Left kidney (tissue), 2 donors: ENCODE results near the gene PKNOX2. TPM values are rescaled to one million over a fixed set of nuclear protein-coding genes. Genes with fewer than 3 reads are reported as not detected.
A peak's percentile ranks its signal among the peaks of the same experiment; 100 is the strongest.

Source experiments
- DNase-seq: peaks from one replicate; pipeline ENCODE4 v3.0.0-alpha.2; 2013
- polyA plus RNA-seq: library from polyadenylated mRNA; unstranded; fragments of 120-200 nt; gene quantifications from one replicate; pipeline ENCODE4 v1.2.1, GENCODE V29; 2013; ENCODE audit not compliant: insufficient read length

The PKNOX2 gene
- polyA plus RNA-seq, 1 donor: 13.9 TPM

- peak; percentile 92 for DNase-seq
These were observed 98.8 kb downstream of the PKNOX2 start for GRCh38 chr11:125263268-125263790.

DNA sequence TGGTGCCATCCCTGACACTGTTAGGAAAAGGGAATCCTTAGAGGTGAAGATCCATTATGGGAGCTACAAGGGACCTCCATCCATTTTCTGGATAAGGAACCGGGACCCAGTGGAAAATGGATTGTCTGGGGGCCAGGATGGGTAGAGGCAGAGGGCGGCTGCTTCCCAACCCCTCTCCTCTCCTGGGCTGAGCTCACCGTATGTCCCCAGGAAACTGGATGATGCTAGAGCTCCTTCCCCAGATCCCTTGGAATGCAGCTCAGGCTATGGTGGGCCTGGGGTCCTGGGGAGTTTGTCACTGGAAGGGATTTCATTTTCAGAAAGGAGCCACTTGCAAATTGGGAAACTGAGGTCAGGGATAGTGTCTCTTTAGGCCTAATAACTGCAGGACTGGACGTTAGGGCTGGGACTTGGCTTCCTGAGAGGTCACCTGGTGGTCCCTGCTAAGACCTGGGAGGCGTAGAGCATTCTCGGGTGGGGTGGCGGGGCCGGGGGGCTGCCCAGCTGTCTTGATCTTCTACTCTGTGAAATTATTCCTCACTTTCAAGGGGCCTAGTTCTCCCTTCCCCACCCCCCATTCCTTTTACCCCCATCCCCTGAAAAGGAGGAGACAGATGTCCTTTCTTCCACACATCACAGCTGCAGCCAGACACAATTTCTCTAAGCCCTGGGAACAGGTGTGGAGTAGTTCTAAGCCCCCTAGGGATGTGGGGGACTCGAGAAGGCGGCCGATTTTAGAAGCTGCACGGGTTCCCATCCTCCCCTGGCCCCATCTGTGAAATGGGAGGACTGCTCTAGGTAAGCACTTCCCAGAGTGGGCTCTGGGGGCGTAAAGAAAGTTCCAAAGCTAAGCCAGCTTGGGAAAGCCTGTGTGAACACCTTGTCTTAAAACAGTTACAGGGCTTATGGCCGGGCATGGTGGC is 99.8 kb downstream of the PKNOX2 start:
- no peak for DNase-seq

GRCh38 chr11:125267548-125267947 is 103.0 kb downstream of the PKNOX2 start:
- DNase-seq: no peak

GRCh38 chr11:125268611-125269010 is 104.1 kb downstream of the PKNOX2 start:
- no peak for DNase-seq

DNA sequence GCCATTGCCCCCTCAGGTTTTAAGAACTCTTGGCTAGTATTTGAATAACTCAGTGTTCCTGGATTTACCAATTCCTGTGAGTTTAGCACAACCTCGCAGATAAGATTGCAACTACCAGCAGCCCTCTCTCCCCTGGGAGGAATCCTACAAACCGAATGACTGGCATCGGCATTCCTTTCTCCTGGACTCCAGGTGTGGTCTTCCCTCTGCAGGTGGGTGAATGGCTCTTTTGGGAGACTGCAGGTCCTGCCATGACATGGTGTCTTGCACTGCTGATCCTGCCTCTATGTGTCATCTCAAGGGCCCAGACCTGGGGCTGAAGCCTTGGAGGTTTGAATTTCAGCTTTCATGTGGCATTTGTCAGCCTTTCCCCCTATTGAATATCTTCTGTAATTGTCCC is 105.6 kb downstream of the PKNOX2 start:
- DNase-seq: no peak

GRCh38 chr11:125270711-125271110 is 106.2 kb downstream of the PKNOX2 start:
- no peak for DNase-seq

DNA sequence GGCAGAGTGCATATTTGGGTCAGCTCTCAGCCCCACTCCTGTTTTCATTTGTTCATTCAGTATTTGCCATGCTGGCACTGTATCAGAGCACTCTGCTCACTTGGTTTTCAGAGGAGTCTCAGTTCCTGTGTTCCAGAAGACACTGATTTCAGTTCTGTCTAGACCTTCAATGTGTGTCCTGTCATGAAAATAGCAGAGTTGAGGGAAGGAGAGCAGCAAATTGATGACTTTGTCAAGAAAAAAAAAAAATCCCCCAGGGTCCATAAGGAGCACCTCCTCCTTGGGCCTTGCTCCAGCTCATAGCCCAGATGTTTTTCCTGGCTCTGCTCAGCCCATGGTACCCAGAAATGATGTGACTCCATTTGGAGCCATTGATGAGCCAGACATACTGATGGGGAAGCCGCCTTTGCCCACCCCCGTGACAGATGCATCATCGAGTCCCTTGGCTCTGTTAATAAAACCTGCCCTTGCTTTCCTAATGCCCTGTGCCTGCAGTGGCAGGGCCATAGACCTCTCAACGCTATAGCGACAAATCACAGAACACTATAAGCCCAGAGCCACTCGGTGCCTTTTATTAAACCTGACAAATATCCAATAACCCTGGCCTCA is 107.0 kb downstream of the PKNOX2 start:
- DNase-seq: no peak

- no peak for DNase-seq
These were observed 107.5 kb downstream of the PKNOX2 start for GRCh38 chr11:125272092-125272491.

DNA sequence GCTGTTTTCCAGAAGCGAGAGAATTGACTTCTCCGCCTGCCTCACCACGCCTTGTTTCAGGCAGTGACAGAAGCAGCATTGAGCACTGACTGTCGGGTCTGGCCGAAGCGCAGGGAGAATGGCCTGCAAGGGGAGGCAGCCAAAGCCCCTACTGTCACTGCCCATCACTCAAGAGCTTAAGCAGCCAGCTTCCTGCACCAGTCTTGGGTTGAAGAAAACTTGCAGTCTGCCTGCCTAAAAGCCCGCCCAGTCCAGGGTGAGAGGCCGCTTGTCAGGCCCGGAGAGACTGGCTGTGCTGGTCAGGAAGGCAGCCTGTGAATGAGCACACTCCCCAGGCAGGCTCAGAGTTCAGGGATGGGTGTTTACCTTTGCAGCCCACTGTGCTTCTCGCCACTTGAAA is 108.3 kb downstream of the PKNOX2 start:
- DNase-seq: no peak

GRCh38 chr11:125273519-125274000 is 109.0 kb downstream of the PKNOX2 start:
- DNase-seq: no peak

DNA sequence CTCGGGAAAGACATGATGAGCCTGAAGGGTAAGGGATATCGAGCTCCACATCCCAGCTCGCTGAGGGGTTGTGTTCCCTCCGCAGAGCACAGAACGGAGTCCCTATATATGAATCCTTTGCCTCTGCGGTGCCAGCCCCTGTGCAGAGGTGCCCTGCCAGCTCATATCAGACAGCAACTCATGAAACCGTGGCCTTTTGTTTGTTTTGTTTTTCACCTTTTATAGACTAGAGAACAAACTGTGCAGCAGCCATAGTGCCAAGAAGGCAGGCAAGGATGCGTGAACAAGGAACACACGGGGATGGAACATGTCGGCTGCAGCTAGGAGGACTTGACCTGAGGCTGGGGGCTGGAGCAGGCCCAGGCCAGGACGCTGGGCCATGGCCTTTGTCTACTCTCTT is 109.8 kb downstream of the PKNOX2 start:
- no peak for DNase-seq

DNA sequence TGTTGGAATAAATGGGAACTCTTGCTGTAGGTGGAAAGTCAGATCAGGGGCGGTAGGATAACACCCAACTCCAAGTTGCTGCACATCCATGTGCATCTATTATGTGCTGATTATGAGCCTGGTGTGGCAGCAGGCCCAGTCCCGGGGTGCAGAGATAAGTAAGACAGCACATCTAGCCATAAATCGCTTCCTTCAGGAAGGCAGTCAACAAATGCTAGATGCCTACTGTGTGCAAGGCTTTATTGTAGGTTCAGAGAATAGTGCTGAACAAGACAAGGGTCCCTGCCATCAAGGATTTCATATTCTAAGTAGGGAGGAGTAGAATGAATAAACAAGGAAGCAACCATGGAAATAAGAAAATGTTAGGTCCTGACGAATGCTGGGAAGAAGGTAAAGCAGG is 110.2 kb downstream of the PKNOX2 start:
- no peak for DNase-seq

- DNase-seq: no peak
These were observed 111.5 kb downstream of the PKNOX2 start for GRCh38 chr11:125275905-125276618.

- DNase-seq: no peak
These were observed 112.0 kb downstream of the PKNOX2 start for GRCh38 chr11:125276619-125276976.

- DNase-seq: no peak
These were observed 115.3 kb downstream of the PKNOX2 start for GRCh38 chr11:125279676-125280418.

DNA sequence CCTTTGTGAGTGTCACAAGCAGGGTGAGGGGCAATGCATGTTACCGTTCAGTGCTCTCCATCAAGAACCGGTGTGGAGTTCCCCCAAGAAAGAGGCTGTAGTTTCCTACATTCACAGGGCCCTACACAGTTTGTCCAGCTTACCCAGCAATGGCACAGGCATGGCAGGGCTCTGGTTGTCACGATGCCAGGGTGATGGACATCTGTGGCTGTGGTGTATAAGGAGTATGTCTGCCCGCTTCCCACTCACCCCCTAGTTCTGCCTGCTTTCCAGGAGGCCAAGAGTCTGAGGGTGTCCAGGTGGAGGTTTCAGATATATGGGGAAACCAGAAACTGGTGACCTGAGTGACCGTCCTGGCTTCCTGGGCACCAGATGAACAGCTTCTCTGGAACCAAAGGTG is 116.1 kb downstream of the PKNOX2 start:
- DNase-seq: no peak

- DNase-seq: no peak
These were observed 117.5 kb downstream of the PKNOX2 start for GRCh38 chr11:125281831-125282595.

DNA sequence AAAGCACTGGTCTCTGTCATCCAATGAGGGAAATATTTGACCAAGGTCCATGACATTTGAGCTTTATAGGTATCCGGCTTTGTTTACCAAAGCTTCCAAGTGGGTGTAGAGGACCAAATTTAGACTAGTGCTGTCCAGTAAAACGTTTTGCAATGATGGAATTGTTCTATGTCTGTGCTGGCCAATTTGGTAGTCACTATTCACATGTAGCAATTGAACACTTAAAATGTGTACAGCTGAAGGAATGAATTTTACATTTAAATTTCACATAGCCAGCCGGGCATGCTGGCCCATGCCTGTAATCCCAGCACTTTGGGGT is 118.0 kb downstream of the PKNOX2 start:
- no peak for DNase-seq

DNA sequence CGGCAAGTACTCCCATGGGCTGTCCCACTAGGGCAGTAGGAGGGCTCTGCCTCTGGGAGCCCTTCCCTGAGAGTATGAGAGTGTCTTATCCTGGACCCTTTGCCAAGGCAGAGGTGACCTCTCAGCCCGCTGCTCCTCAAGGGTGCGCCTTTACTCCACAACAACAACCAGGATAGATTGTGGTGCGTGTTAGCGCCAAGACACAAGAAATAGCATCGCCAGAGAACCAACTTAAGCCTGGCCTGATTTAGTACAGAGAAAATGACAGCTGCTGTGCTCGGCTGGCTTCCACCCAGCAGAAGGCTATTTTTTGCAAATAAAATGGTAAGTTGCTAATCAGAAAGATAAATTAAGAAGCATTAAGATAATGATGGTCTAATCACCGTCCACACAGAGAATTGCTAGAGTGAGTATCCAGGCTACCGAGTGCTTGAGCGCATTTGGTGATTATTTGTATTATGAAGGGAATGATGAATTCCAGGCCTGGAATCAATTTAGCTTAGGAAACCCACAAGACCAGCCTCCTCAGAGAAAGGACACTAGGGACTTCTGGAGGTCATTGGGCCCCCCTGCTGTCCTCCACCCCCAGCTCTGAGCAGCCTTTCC is 119.8 kb downstream of the PKNOX2 start:
- DNase-seq: no peak

DNA sequence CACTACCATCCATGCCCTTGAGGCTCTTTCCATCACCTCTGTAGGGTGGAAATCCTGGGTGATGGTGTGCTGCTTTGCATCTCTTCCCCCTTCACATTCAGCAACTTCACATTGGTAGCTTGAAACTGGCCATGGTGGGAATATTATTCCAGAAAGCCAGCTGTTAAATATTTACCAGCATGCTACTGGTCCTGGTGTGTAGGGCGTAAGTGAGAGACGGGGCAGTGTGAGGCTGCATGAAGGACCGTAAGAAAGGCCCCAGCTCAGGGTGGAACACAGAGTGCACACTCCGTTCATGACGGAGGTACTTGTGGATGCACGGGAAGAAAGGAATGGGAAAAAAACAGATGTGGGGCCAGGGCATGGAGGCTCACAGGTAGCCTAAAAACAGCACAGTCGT is 121.3 kb downstream of the PKNOX2 start:
- no peak for DNase-seq

DNA sequence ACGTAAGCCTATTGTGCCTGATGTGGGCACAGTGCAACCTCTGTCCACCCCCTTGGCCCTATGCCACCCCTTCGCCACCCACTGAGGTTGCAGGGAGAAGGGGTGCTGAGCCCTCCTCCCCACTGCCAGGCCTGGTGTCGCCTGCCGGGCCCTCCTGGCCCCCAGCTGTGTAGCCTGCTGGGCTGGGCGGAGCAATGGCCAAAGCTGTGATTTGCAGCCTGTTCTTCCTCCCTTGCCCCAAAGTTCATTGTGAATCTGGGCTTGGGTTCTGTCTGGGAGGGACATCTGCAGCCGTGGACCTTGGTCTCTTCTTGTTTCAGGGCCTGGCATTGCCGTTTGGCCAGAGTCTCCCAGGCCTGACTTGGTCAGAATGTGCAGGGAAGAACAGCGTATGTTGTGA is 121.9 kb downstream of the PKNOX2 start:
- DNase-seq: no peak
